HG03378 (cell line): Measurements from ENCODE around the gene SYNE1.

Experiments
- ATAC-seq: cut with Tn5 transposase; IDR thresholded peaks from one replicate; pipeline ENCODE4 v1.9.1; 2021; ENCODE audit warnings: mild to moderate bottlenecking, moderate library complexity; ENCODE audit not compliant: unreplicated experiment

Gene SYNE1

GRCh38 chr6:152121910-152122309 lies 515.3 kb downstream of the SYNE1 start:
- no peak for ATAC-seq

- no peak for ATAC-seq
These were observed 517.3 kb downstream of the SYNE1 start for GRCh38 chr6:152119831-152120230.

GRCh38 chr6:152118678-152119077 lies 518.5 kb downstream of the SYNE1 start:
- ATAC-seq = no peak

GRCh38 chr6:152118224-152118623 lies 518.9 kb downstream of the SYNE1 start:
- ATAC-seq = no peak

- peak; percentile 87 for ATAC-seq
These were observed 519.7 kb downstream of the SYNE1 start for GRCh38 chr6:152117156-152118133.

- no peak for ATAC-seq
These were observed 524.5 kb downstream of the SYNE1 start for GRCh38 chr6:152112491-152113261.

GRCh38 chr6:152110886-152111820 lies 526.0 kb downstream of the SYNE1 start:
- no peak for ATAC-seq

GRCh38 chr6:152107973-152108372 lies 529.2 kb downstream of the SYNE1 start:
- ATAC-seq = no peak

- ATAC-seq = no peak
These were observed 537.0 kb downstream of the SYNE1 start for GRCh38 chr6:152100183-152100618.

GRCh38 chr6:152099446-152100182 lies 537.5 kb downstream of the SYNE1 start:
- ATAC-seq = no peak

GRCh38 chr6:152098683-152099082 lies 538.5 kb downstream of the SYNE1 start:
- no peak for ATAC-seq

- no peak for ATAC-seq
These were observed 540.2 kb downstream of the SYNE1 start for GRCh38 chr6:152096863-152097496.

GRCh38 chr6:152094992-152095592 lies 542.1 kb downstream of the SYNE1 start:
- no peak for ATAC-seq

GRCh38 chr6:152094276-152094675 lies 542.9 kb downstream of the SYNE1 start:
- no peak for ATAC-seq

- no peak for ATAC-seq
These were observed 543.5 kb downstream of the SYNE1 start for GRCh38 chr6:152093711-152094110.

GRCh38 chr6:152091851-152092341 lies 545.3 kb downstream of the SYNE1 start:
- no peak for ATAC-seq

GRCh38 chr6:152091201-152091600 lies 546.0 kb downstream of the SYNE1 start:
- no peak for ATAC-seq

- no peak for ATAC-seq
These were observed 547.2 kb downstream of the SYNE1 start for GRCh38 chr6:152089992-152090391.

- ATAC-seq = no peak
These were observed 549.5 kb downstream of the SYNE1 start for GRCh38 chr6:152087701-152088100.
